SK-N-MC (cell line): Measurements from ENCODE around the gene UGDH.
"Not testable (repeated sequence)": the region's sequence is repeated elsewhere in the genome, so short reads cannot be mapped to it uniquely, and the experiment has no call there.

Source experiments
- EZH2 ChIP-seq: fragments of 200-600 bp; sonication (generic); IDR thresholded peaks from one replicate; pipeline ENCODE4 v1.6.1; 2017; ENCODE audit warnings: antibody characterized with exemption
- POLR2AphosphoS5 ChIP-seq: IDR thresholded peaks from 2 replicates; pipeline ENCODE4 v1.6.1; 2012; ENCODE audit warnings: mild to moderate bottlenecking, low read depth, low read length, borderline replicate concordance

DNA sequence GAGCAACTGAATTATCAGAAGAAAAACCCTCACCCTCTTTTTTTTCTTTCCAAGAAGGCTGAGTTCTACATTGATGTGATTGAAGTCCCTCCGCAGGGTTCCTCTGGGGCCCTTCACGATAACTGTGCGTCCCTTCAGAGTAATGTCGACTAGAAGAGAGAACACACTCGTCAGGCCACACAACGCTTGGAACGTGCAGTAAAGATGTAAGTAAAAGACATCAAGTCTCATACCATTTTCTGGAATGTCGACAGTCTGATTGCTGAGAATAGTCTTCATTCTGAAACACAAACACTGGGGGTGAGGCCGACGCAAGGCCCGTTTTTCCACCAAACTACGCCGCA is 69.1 kb downstream of the UGDH start:
- not testable (repeated sequence) for TF ChIP-seq POLR2AphosphoS5, EZH2
